ENCODE data around the gene IRF2. TPM values are rescaled to one million over a fixed set of nuclear protein-coding genes. Genes with fewer than 3 reads are reported as not detected.

Gene IRF2
- total and polyA plus RNA-seq, 2 experiments from 2014 or later = 12.8 to 14.2 TPM

GRCh38 chr4:184403384-184403781 lies 71.0 kb downstream of the IRF2 start:
- WGBS, 2 experiments (ENCODE audit: low coverage in 1 of 2, low lambda C conversion rate in 2 of 2, missing lambda C conversion rate in 2 of 2) = 46 to 76% methylated on average over 1 of the region's 1 CpG

GRCh38 chr4:184402740-184403383 lies 71.5 kb downstream of the IRF2 start:
- H3K27ac ChIP-seq = no peak overlapping the region
- 90 to 91% methylated on average over 14 of the region's 14 CpGs for WGBS, 2 experiments (ENCODE audit: low coverage in 1 of 2, low lambda C conversion rate in 2 of 2, missing lambda C conversion rate in 2 of 2)
- H2AFZ ChIP-seq = no peak overlapping the region
- no peak overlapping the region for H3K9ac ChIP-seq
- no peak for TF ChIP-seq EZH2phosphoT487 (IDR thresholded peaks at IDR 0.05; ENCODE audit: insufficient read depth, low read depth)
- no peak for TF ChIP-seq EZH2 (IDR thresholded peaks at IDR 0.05; ENCODE audit: insufficient read depth, poor library complexity, severe bottlenecking)
- H3K4me1 ChIP-seq (ENCODE audit: insufficient read depth) = peaks cover 17% of the 10 kb centered on the region
- in situ Hi-C loops (cut with MboI) = no loop called here
- no peak overlapping the region for H3K4me2 ChIP-seq (ENCODE audit: unreplicated experiment)
- H3K9me3 ChIP-seq (ENCODE audit: low read depth) = no peaks in the 10 kb centered on the region
- no peak overlapping the region for H3K4me3 ChIP-seq
- H3K79me2 ChIP-seq (ENCODE audit: insufficient read depth) = no peaks in the 10 kb centered on the region
- H3K27me3 ChIP-seq (replicated peaks; ENCODE audit: insufficient read depth) = no peaks in the 10 kb centered on the region
- H4K20me1 ChIP-seq (ENCODE audit: insufficient read depth) = no peaks in the 10 kb centered on the region
- H3K36me3 ChIP-seq (ENCODE audit: low read depth) = peaks cover 28% of the 10 kb centered on the region
- peaks cover 26% of the 10 kb centered on the region for H3F3A ChIP-seq (ENCODE audit: insufficient read depth)
- H3K9me2 ChIP-seq (ENCODE audit: insufficient read depth) = no peaks in the 10 kb centered on the region
- DNase-seq = no peak

More at GRCh38 chr4:184403384-184403781, 71.0 kb downstream of the IRF2 start:
- no peaks in the 10 kb centered on the region for H3K27me3 ChIP-seq (replicated peaks; ENCODE audit: insufficient read depth)
- no peak overlapping the region for H3K9ac ChIP-seq
- no peak for TF ChIP-seq EZH2 (IDR thresholded peaks at IDR 0.05; ENCODE audit: insufficient read depth, poor library complexity, severe bottlenecking)
- no peak for TF ChIP-seq EZH2phosphoT487 (IDR thresholded peaks at IDR 0.05; ENCODE audit: insufficient read depth, low read depth)
- peaks cover 20% of the 10 kb centered on the region for H3K4me1 ChIP-seq (ENCODE audit: insufficient read depth)
- H3F3A ChIP-seq (ENCODE audit: insufficient read depth) = peaks cover 32% of the 10 kb centered on the region
- H3K4me2 ChIP-seq (ENCODE audit: unreplicated experiment) = no peak overlapping the region
- H3K9me2 ChIP-seq (ENCODE audit: insufficient read depth) = no peaks in the 10 kb centered on the region
- H3K9me3 ChIP-seq (ENCODE audit: low read depth) = no peaks in the 10 kb centered on the region
- no peak overlapping the region for H3K27ac ChIP-seq
- no peak overlapping the region for H3K4me3 ChIP-seq
- in situ Hi-C loops (cut with MboI) = no loop called here
- no peaks in the 10 kb centered on the region for H3K79me2 ChIP-seq (ENCODE audit: insufficient read depth)
- H3K36me3 ChIP-seq (ENCODE audit: low read depth) = peaks cover 24% of the 10 kb centered on the region
- no peak overlapping the region for H2AFZ ChIP-seq
- peak; percentile 17 for DNase-seq
- no peaks in the 10 kb centered on the region for H4K20me1 ChIP-seq (ENCODE audit: insufficient read depth)

- H3K4me2 ChIP-seq (ENCODE audit: unreplicated experiment) = no peak overlapping the region
- H4K20me1 ChIP-seq (ENCODE audit: insufficient read depth) = no peaks in the 10 kb centered on the region
- peaks cover 27% of the 10 kb centered on the region for H3K36me3 ChIP-seq (ENCODE audit: low read depth)
- no peak for DNase-seq
- H3K27me3 ChIP-seq (replicated peaks; ENCODE audit: insufficient read depth) = no peaks in the 10 kb centered on the region
- no peak overlapping the region for H2AFZ ChIP-seq
- no peaks in the 10 kb centered on the region for H3K9me2 ChIP-seq (ENCODE audit: insufficient read depth)
- H3K79me2 ChIP-seq (ENCODE audit: insufficient read depth) = no peaks in the 10 kb centered on the region
- H3K9ac ChIP-seq = no peak overlapping the region
- no peak overlapping the region for H3K27ac ChIP-seq
- in situ Hi-C loops (cut with MboI) = no loop called here
- no peak overlapping the region for H3K4me3 ChIP-seq
- TF ChIP-seq EZH2 (IDR thresholded peaks at IDR 0.05; ENCODE audit: insufficient read depth, poor library complexity, severe bottlenecking) (no peak), EZH2phosphoT487 (IDR thresholded peaks at IDR 0.05; ENCODE audit: insufficient read depth, low read depth) (no peak)
- H3K4me1 ChIP-seq (ENCODE audit: insufficient read depth) = peaks cover 12% of the 10 kb centered on the region
- H3K9me3 ChIP-seq (ENCODE audit: low read depth) = no peaks in the 10 kb centered on the region
- peaks cover 22% of the 10 kb centered on the region for H3F3A ChIP-seq (ENCODE audit: insufficient read depth)
- 96 to 98% methylated on average over 12 of the region's 12 CpGs for WGBS, 2 experiments (ENCODE audit: low coverage in 1 of 2, low lambda C conversion rate in 2 of 2, missing lambda C conversion rate in 2 of 2)
Observed at GRCh38 chr4:184402239-184402638, 72.1 kb downstream of the IRF2 start.

- DNase-seq = no peak
- no peaks in the 10 kb centered on the region for H3K9me3 ChIP-seq (ENCODE audit: low read depth)
- H3K4me3 ChIP-seq = no peak overlapping the region
- H3F3A ChIP-seq (ENCODE audit: insufficient read depth) = peaks cover 22% of the 10 kb centered on the region
- TF ChIP-seq EZH2 (IDR thresholded peaks at IDR 0.05; ENCODE audit: insufficient read depth, poor library complexity, severe bottlenecking) (no peak), EZH2phosphoT487 (IDR thresholded peaks at IDR 0.05; ENCODE audit: insufficient read depth, low read depth) (no peak)
- no peak overlapping the region for H3K4me2 ChIP-seq (ENCODE audit: unreplicated experiment)
- H3K9me2 ChIP-seq (ENCODE audit: insufficient read depth) = no peaks in the 10 kb centered on the region
- H3K27ac ChIP-seq = peak overlapping the region; percentile 85
- WGBS, 2 experiments (ENCODE audit: low coverage in 1 of 2, low lambda C conversion rate in 2 of 2, missing lambda C conversion rate in 2 of 2) = 82 to 85% methylated on average over 13 of the region's 13 CpGs
- peaks cover 12% of the 10 kb centered on the region for H3K4me1 ChIP-seq (ENCODE audit: insufficient read depth)
- no peaks in the 10 kb centered on the region for H4K20me1 ChIP-seq (ENCODE audit: insufficient read depth)
- peaks cover 20% of the 10 kb centered on the region for H3K36me3 ChIP-seq (ENCODE audit: low read depth)
- in situ Hi-C loops (cut with MboI) = no loop called here
- no peak overlapping the region for H2AFZ ChIP-seq
- peak overlapping the region; percentile 38; the same call in 1 of the 2 replicates for H3K9ac ChIP-seq
- no peaks in the 10 kb centered on the region for H3K27me3 ChIP-seq (replicated peaks; ENCODE audit: insufficient read depth)
- no peaks in the 10 kb centered on the region for H3K79me2 ChIP-seq (ENCODE audit: insufficient read depth)
Observed at GRCh38 chr4:184401397-184402171, 72.8 kb downstream of the IRF2 start.

Measured in GM23248 (cell line).